ENCODE data around the gene DENND1A. TPM values are rescaled to one million over a fixed set of nuclear protein-coding genes. Genes with fewer than 3 reads are reported as not detected.
A peak's percentile ranks its signal among the peaks of the same experiment; 100 is the strongest.

DENND1A gene
- total RNA-seq, 2 experiments from 2014 or later: 21.9 to 23.3 TPM

DNA sequence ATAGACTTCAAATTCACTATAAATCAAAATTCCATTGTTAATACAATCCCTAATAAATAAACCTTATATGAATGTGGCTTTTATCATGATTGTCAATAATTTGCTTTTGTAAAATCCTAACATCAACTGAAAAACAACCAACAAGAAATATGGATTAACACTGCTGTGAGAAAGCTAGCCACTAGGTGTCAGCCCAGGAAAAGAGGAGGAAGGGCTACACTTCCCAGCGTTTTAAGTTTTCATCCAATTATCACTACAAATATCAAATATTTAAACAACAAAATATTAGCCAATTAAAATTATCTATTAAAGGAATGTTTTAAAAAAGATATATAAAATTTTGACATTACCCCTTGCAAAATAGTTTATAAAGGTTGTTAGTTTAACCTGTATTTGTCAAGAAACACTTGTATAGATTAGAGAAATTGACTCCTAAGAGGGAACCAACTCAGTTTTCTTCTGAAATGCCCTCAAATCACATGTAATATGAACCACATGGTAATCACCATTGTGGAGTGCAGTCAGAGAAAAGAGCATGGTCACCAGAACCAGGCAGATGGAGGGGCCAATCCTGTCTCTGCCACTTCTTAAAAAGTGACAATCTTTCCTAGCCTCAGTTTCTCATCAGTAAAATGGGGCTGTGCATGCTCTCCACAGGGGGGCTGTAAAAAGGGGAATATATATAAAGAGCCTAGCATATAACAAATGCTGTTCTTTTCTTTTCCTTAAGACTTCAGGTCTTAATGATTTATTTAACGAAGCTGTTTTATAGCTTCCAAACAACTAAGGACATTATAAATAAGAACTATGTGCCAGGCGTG is 385.7 kb downstream of the DENND1A start:
- intact Hi-C loops (cut with micrococcal nuclease): loop anchor here (10.0 kb wide), 1 partner anchor 461 kb away; no protein-coding TSS in a partner anchor
- Mint-ChIP-seq H3K4me3 (no peak overlapping the region), H3K27me3 (no peaks in the 10 kb centered on the region), H3K27ac (no peak overlapping the region), H3K36me3 (ENCODE audit: low read depth) (peaks cover 2% of the 10 kb centered on the region), H3K4me1 (ENCODE audit: low read depth) (peaks cover 9% of the 10 kb centered on the region), H3K9me3 (no peaks in the 10 kb centered on the region)
- ChIA-PET POLR2A (no interaction called here), CTCF (interaction anchor here (0.6 to 2.6 kb wide), 8 partner anchors 10 to 582 kb away, joined by 3 to 15 read pairs (median 3); no protein-coding TSS in a partner anchor)
- DNase-seq (peak; percentile 25), ATAC-seq (no peak)
- TF ChIP-seq, protein P1, sequence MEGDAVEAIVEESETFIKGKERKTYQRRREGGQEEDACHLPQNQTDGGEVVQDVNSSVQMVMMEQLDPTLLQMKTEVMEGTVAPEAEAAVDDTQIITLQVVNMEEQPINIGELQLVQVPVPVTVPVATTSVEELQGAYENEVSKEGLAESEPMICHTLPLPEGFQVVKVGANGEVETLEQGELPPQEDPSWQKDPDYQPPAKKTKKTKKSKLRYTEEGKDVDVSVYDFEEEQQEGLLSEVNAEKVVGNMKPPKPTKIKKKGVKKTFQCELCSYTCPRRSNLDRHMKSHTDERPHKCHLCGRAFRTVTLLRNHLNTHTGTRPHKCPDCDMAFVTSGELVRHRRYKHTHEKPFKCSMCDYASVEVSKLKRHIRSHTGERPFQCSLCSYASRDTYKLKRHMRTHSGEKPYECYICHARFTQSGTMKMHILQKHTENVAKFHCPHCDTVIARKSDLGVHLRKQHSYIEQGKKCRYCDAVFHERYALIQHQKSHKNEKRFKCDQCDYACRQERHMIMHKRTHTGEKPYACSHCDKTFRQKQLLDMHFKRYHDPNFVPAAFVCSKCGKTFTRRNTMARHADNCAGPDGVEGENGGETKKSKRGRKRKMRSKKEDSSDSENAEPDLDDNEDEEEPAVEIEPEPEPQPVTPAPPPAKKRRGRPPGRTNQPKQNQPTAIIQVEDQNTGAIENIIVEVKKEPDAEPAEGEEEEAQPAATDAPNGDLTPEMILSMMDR (IDR thresholded peaks at IDR 0.05): peak; percentile 87

DNA sequence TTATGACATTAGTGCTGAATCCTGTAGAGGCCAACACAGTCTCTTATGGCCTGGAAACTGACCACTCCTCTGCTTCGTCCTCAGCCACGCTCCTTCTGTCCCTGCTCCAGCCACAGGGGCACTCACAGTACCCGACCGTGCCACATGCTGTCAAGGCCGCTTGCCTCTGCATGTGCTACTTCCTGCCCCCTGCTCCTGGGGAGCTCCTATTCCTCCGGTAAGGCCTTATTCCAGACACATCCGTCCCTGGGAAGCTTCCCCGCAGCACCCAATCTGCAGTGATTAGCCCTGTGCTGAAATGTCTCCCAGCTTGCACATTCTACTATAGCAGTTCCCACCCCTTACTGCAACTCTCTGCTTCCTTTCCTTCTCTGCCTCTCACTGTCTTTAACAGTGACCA is 386.4 kb downstream of the DENND1A start:
- peaks cover 2% of the 10 kb centered on the region for H3K36me3 Mint-ChIP-seq (ENCODE audit: low read depth)
- TF ChIP-seq, protein P1 (IDR thresholded peaks at IDR 0.05): no peak
- no peaks in the 10 kb centered on the region for H3K27me3 Mint-ChIP-seq
- ChIA-PET CTCF (interaction anchor here (1.1 to 3.8 kb wide), 8 partner anchors 11 to 583 kb away, joined by 3 to 19 read pairs (median 4); no protein-coding TSS in a partner anchor), POLR2A (no interaction called here)
- ATAC-seq (no peak), DNase-seq (no peak)
- no peaks in the 10 kb centered on the region for H3K9me3 Mint-ChIP-seq
- H3K27ac Mint-ChIP-seq: no peak overlapping the region
- H3K4me1 Mint-ChIP-seq (ENCODE audit: low read depth): peaks cover 2% of the 10 kb centered on the region
- no peak overlapping the region for H3K4me3 Mint-ChIP-seq
- intact Hi-C loops (cut with micrococcal nuclease): loop anchor here (10.0 kb wide), 1 partner anchor 461 kb away; no protein-coding TSS in a partner anchor

DNA sequence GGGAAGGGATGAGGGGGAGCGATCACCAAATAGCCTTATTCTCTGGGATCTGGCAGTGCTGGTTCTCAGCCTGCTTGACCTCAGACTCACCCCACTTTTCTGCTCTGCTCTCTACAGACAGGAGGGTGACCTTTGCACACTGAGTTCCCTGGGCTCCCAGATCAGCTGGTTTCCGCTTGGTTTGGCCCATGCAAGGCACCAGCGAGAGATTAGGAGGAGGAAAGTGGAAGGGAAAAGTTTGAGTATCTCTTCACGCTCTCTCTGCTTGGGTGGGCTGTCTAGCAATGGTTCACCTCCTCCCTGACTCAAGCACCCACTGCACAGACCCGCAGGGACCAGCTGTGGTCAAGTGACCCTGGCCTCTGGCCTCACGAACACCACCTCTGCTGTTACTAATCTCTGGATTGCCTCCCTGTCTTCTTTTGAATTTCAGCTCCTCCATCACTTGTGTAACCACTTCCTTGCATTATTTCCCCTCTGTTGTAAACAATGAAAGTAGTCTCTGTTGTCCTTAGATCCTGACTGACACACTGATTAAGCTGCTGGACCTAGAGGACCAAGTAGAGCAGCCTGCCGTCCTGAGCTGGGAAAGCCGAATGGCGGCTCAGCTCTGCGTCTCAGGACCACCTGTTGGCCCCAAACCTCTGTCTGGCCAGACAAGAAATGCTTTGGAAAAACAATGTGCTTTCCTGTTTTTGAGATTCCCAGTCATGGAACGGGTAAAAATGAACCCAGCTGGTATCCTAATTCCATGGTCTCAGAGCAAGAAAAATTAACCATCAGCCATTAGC is 387.3 kb downstream of the DENND1A start:
- Mint-ChIP-seq H3K9me3 (no peaks in the 10 kb centered on the region), H3K27me3 (no peaks in the 10 kb centered on the region), H3K36me3 (ENCODE audit: low read depth) (peaks cover 2% of the 10 kb centered on the region), H3K27ac (no peak overlapping the region), H3K4me1 (ENCODE audit: low read depth) (no peaks in the 10 kb centered on the region), H3K4me3 (no peak overlapping the region)
- TF ChIP-seq, protein P1 (IDR thresholded peaks at IDR 0.05): no peak
- ATAC-seq: no peak
- ChIA-PET CTCF (interaction anchor here (1.2 to 3.8 kb wide), 6 partner anchors 11 to 498 kb away, joined by 3 to 19 read pairs (median 4); no protein-coding TSS in a partner anchor), POLR2A (interaction anchor here (0.6 to 1.3 kb wide), 2 partner anchors 150 to 293 kb away, joined by 4 read pairs; no protein-coding TSS in a partner anchor)
- no peak for DNase-seq
- intact Hi-C loops (cut with micrococcal nuclease): loop anchor here (10.0 kb wide), 1 partner anchor 462 kb away; no protein-coding TSS in a partner anchor

DNA sequence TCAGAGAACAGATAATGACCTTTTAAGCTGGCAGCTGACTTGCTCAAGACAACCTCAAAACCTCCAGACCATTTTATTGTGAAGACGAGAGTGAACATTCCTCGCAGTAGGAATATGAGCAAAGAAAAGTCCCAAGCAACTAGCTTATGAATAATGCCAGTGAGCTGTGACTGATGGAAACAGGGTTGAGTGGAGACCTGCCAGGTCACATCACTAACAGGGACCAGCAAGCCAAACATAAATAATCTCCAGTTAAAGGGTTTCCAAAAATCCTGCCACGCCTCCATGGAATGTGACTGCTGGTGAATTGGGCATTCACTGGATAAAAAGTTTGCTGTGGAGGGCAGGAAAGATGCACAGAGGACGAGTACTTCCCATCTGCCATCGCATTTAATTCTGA is 388.5 kb downstream of the DENND1A start:
- Mint-ChIP-seq H3K4me3 (no peak overlapping the region), H3K27ac (no peak overlapping the region), H3K4me1 (ENCODE audit: low read depth) (peaks cover 6% of the 10 kb centered on the region), H3K27me3 (no peaks in the 10 kb centered on the region), H3K9me3 (no peaks in the 10 kb centered on the region), H3K36me3 (ENCODE audit: low read depth) (no peaks in the 10 kb centered on the region)
- intact Hi-C loops (cut with micrococcal nuclease): loop anchor here (10.0 kb wide), 1 partner anchor 463 kb away; no protein-coding TSS in a partner anchor
- ATAC-seq: no peak
- POLR2A ChIA-PET: no interaction called here
- no peak for DNase-seq
- CTCF ChIA-PET: interaction anchor here (1.4 to 3.8 kb wide), 2 partner anchors 11 to 499 kb away, joined by 3 to 19 read pairs; no protein-coding TSS in a partner anchor
- TF ChIP-seq, protein P1 (IDR thresholded peaks at IDR 0.05): no peak

Data from activated CD8-positive, alpha-beta T cell treated with anti-CD3 and anti-CD28 coated beads for 36 hours (primary cell).